Measurements from ENCODE around the gene LTBP3.
"Not testable (repeated sequence)": the region's sequence is repeated elsewhere in the genome, so short reads cannot be mapped to it uniquely, and the experiment has no call there.

Gene LTBP3

DNA sequence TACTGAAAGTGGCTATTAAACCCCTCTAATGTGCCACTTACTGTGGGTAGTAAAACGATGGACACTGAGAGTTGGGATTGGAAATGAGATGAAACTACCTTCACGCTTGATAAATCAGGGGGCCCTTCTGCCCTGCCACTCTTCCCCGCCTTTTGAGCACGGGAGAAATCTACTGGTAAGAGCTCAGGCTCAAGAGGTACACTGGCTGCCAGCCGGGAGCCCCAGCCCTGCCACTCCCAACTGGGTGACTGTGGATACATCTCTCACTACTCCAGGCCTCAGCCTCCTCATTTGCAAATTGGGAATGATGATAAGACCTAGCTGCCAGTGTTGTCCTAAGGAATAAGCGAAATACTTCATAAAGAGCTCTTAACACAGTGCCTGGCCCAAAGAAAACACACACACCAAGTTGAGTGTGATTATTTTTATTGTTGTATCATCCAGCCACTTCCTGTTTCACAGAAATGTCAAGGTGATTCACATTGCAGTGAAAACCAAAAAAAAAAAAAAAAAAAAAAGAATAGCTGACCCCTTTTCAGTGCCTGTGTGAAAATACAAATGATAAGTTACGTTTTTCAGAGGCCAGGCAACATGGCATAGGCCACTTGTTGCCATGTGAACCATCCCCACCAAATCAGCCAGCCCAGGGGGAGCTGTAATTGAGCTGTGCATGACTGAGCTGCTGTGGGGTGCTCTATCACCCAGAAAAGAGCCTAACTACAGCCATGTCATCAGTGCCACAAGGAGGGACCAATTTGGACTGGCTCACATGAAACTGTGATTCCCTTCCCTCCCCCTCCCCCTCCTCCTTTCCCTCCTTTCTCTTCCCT lies 7.7 kb upstream of the LTBP3 start:
- in situ Hi-C loops (cut with HindIII; ENCODE audit: low sequenced_read_pairs): no loop called here

GRCh38 chr11:65564879-65565559 lies 6.9 kb upstream of the LTBP3 start:
- DNase-seq (ENCODE audit: low read depth, low spot score); H3K4me3 ChIP-seq (ENCODE audit: low read depth, low read length); in situ Hi-C loops (cut with HindIII; ENCODE audit: low sequenced_read_pairs): not testable (repeated sequence)

More for the DNA sequence above, 7.7 kb upstream of the LTBP3 start:
- DNase-seq (ENCODE audit: low read depth, low spot score): no peak
- H3K4me3 ChIP-seq (ENCODE audit: low read depth, low read length): no peak overlapping the region
- TF ChIP-seq CTCF (IDR thresholded peaks at IDR 0.05; ENCODE audit: low read depth, low read length): no peak

DNA sequence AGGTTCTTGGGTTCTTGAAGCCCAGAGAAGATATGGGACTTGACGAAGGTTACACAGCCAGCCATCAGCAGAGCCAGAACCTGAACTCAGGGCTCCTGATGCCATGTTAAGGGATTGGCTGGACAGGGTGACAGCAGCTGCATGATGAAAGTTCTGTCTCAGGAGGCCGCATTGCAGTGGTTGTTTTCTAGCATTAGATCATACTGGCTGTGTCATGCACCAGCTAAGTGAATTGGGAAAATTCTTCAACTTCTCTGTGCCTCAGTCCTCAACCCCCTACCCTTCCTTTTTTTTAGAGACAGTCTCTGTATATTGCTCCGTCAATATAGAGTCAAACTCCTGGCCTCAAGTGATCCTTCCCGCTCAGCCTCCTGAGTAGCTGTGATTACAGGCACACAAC lies 5.4 kb upstream of the LTBP3 start:
- in situ Hi-C loops (cut with HindIII; ENCODE audit: low sequenced_read_pairs): no loop called here
- TF ChIP-seq CTCF (IDR thresholded peaks at IDR 0.05; ENCODE audit: low read depth, low read length): no peak
- no peak overlapping the region for H3K4me3 ChIP-seq (ENCODE audit: low read depth, low read length)
- DNase-seq (ENCODE audit: low read depth, low spot score): no peak

- in situ Hi-C loops (cut with HindIII; ENCODE audit: low sequenced_read_pairs): no loop called here
- DNase-seq (ENCODE audit: low read depth, low spot score): no peak
- TF ChIP-seq CTCF (IDR thresholded peaks at IDR 0.05; ENCODE audit: low read depth, low read length): no peak
- no peak overlapping the region for H3K4me3 ChIP-seq (ENCODE audit: low read depth, low read length)
Observed at GRCh38 chr11:65562788-65563187, 4.6 kb upstream of the LTBP3 start.

DNA sequence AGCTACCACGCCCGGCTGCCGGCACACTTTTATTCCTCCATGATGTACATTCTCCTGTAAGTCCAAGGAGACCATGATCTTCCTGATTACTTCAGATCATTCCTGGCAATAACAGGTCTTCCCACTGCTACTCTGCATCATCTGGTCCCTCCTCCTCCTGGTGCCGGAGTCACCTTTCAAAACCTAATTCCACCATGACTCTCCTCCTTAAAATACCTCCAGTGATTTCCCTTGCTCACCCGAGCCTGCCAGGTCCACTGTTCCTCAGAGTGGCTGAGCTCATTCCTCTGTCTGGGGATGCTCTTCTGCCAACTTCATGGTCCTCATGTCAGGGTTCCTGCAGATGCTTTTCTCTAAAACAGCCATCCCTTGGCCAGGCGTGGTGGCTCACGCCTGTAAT lies 3.9 kb upstream of the LTBP3 start:
- no peak for DNase-seq (ENCODE audit: low read depth, low spot score)
- in situ Hi-C loops (cut with HindIII; ENCODE audit: low sequenced_read_pairs): no loop called here
- TF ChIP-seq CTCF (IDR thresholded peaks at IDR 0.05; ENCODE audit: low read depth, low read length): no peak
- H3K4me3 ChIP-seq (ENCODE audit: low read depth, low read length): no peak overlapping the region

GRCh38 chr11:65560555-65561418 lies 2.6 kb upstream of the LTBP3 start:
- in situ Hi-C loops (cut with HindIII; ENCODE audit: low sequenced_read_pairs): no loop called here
- TF ChIP-seq CTCF (IDR thresholded peaks at IDR 0.05; ENCODE audit: low read depth, low read length): no peak
- no peak overlapping the region for H3K4me3 ChIP-seq (ENCODE audit: low read depth, low read length)
- DNase-seq (ENCODE audit: low read depth, low spot score): peak; percentile 90
